GM12864 (cell line): ENCODE measurements around the gene CDKAL1.

Experiments
- DNase-seq: peaks from one replicate; pipeline ENCODE4 v3.0.0-alpha.2; 2011; ENCODE audit warnings: low read depth
- H3K4me3 ChIP-seq: 2 replicates; pipeline ENCODE4 v1.5.1; 2011; ENCODE audit warnings: mild to moderate bottlenecking, low read depth, low read length, control low read depth
- TF ChIP-seq, protein P1 (sequence below): IDR thresholded peaks from 2 replicates; pipeline ENCODE4 v1.5.1; 2011; ENCODE audit warnings: low read depth, mild to moderate bottlenecking, moderate library complexity, low read length, control low read depth, inconsistent platforms; ENCODE audit errors: missing control alignments

The CDKAL1 gene

DNA sequence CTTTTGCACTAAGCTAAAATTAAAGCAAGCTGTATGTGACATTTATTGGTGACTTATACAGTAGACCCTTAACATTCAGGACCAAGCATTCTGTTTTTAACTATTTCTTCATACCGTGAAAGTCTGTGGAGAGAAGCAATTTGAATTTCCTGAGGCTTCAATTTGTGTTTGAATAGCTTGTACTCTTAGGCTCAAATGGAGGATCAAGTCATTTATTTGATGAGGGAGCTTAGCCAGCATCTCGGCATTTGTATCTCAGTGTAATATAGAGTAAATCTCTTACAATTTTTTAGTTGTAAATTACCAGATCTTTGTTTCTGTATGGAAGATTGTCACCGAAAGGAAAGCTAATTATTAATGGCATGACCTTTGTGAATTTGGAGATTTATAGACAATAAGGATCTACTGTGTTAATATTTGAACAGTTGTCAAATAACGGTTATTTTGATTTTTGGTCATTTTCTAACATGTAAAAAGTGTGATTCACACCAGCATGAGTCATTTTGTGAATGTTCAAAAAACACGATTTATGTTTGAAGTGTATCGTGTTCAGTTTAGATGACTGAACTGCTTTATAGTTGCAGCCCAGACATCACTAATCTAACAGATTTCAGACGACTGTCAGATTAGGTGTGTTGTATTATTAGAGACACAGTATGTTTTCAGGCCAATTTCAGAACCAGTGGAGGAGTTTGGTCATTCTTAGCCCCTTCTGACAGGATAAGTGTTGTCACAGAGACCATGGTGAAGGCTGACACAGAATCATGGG lies 332.9 kb downstream of the CDKAL1 start:
- no peak for DNase-seq
- TF ChIP-seq, protein P1, sequence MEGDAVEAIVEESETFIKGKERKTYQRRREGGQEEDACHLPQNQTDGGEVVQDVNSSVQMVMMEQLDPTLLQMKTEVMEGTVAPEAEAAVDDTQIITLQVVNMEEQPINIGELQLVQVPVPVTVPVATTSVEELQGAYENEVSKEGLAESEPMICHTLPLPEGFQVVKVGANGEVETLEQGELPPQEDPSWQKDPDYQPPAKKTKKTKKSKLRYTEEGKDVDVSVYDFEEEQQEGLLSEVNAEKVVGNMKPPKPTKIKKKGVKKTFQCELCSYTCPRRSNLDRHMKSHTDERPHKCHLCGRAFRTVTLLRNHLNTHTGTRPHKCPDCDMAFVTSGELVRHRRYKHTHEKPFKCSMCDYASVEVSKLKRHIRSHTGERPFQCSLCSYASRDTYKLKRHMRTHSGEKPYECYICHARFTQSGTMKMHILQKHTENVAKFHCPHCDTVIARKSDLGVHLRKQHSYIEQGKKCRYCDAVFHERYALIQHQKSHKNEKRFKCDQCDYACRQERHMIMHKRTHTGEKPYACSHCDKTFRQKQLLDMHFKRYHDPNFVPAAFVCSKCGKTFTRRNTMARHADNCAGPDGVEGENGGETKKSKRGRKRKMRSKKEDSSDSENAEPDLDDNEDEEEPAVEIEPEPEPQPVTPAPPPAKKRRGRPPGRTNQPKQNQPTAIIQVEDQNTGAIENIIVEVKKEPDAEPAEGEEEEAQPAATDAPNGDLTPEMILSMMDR: no peak
- H3K4me3 ChIP-seq: no peak overlapping the region

DNA sequence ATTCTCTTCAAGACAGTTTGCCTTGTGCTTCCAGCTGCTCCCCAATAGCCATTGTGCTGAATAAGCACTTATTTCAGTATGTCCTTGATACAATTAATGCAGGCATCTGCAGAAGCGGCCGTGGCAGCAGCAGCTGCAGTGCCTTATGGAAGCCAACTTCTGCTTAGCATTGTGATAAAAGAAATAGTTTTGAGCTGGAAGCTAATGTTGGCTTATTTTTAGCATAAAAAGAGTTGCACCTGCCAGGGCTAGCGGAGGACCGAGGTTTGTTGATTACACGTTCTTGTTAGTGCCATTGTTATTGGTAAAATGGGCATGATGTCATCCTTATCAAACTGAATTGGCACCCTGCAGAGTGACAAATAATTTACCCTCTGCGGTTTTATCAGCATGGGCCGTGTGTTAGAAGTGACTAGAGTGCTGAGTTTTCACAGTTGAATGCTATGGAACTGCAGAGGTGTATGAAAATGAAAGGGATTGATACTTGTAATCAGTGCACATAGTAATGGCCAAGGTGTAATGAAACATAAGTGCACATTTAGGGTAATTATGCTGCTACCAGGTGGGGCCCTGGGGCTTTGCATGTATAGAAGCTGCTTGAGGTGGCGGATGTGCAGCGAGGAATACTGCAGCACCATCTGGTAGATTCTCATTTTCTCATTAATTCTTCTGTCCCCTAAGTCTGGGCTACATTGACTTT lies 334.3 kb downstream of the CDKAL1 start:
- no peak overlapping the region for H3K4me3 ChIP-seq
- no peak for DNase-seq
- TF ChIP-seq, protein P1: no peak

DNA sequence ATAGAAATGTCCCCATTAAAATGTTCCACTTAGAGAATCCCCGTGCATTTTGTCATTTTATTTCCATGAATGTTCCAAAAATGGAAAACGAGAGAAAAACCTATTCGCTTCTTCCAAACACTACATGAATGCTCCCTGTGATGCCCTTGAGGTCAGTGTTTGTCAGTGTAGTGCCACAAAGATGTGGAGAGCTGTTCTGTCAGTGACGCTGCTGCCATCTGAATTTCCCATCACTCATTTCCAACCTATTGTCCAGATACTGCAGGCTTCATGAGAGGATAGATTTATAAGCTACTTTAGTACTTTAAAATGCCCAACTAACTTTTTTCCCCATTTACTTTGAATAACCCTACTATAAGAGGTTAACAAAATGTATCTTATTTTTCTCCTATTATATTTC lies 335.8 kb downstream of the CDKAL1 start:
- DNase-seq: no peak
- TF ChIP-seq, protein P1: no peak
- H3K4me3 ChIP-seq: no peak overlapping the region

DNA sequence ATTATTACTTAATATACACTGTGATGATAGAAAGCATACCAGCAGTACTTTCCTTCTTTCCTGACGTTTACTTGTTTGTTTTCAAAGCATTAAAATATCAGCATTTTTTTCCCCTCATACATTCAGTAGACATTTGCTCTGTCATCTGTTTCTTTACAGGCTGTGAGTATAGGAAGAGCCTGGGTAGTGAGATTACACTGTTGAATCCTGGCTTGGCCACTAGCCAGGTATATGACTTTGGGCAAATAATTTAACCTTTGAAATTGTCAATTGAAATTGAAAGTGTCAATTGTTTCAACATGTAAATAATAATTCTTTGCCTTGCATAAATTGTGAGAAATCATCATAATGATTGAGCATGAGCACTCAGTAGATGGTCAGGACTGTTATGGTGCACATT lies 336.2 kb downstream of the CDKAL1 start:
- TF ChIP-seq, protein P1: no peak
- no peak for DNase-seq
- no peak overlapping the region for H3K4me3 ChIP-seq

DNA sequence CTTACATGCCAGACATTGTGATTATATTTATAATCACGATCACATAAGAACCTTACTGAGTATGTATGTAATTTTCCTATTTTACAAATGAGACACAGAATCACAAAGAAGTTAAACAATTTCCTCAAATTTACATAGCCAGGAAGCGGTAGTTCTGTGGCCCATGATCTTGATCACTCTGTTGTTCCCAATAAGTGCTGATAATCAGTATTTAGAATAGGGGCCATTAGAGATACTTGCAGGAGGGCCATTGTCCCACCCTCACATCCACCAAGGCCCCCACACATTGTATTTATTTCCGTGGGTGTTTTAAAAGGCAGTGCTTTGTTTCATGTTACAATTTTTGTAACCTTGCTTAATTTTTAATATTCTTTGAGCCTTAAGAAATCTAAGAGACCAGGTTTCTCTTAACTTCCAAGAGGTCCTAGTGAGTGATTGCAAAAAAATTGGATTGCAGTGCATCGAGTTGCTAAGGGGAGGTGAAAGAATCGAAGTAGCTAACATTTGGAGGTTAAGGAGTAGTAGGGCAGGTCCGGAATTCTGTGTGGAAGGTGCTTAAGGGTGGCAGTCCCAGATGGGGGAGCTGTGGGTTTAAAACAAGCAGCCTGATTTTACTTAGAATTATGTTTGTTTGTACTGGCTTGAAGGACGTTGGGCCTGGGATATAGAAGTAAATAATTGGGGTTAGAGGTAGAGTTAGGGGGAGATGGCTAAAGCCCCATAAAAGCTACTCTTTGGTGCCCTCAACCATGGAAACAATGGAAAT lies 339.4 kb downstream of the CDKAL1 start:
- no peak for DNase-seq
- no peak overlapping the region for H3K4me3 ChIP-seq
- TF ChIP-seq, protein P1: no peak

DNA sequence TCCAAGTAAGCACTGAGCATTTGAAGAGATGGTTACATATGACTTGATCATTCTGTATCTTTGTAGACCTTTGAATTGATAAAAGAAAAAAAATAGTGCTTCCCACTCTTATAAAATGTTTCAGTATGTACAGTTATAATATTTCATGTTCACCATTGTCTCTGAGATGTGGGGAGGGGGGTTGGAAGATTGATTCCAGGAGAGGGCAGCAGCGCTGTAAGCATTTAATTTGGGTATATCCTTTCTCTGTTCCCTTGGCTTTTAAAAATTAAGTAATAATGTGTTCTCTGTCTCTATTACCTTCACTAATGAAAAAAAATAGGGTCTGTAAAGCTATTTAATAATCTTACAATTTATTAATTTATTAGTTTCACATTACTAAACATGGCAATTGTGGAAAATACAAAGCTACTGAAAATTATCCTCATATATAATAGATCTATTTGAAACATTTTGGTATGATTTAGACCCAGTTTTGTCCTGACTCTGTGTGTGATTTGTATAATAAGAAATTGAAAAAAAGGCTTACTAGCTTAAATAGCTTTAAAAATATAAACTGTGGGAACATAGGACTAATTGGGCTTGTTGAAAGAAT lies 341.2 kb downstream of the CDKAL1 start:
- no peak overlapping the region for H3K4me3 ChIP-seq
- TF ChIP-seq, protein P1: peak; percentile 20
- no peak for DNase-seq
